Subcutaneous adipose tissue (tissue), 4 donors: ENCODE data around the gene WIPF1. TPM values are rescaled to one million over a fixed set of nuclear protein-coding genes. Genes with fewer than 3 reads are reported as not detected.

ENCODE experiments used
- small RNA-seq: library from RNA; depleted of rRNA; stranded (forward); fragments of <200 nt; gene quantifications from one replicate; pipeline ENCODE3, GENCODE V24; 2016
- total RNA-seq, 4 donors: library from RNA; depleted of rRNA; stranded (reverse); fragments of >200 nt; gene quantifications; one replicate each; pipeline ENCODE4 v1.1.0, GENCODE V29; 2016
- TF ChIP-seq, protein P1 (sequence below): fragments of 450-650 bp; IDR thresholded peaks from one replicate; pipeline ENCODE4 v1.5.1; 2016; ENCODE audit warnings: low read depth, mild to moderate bottlenecking, control low read depth, antibody characterized with exemption, moderate library complexity

The WIPF1 gene
- total RNA-seq, 4 donors from 2014 or later: 44.7 to 81.3 (median 57.2) TPM

DNA sequence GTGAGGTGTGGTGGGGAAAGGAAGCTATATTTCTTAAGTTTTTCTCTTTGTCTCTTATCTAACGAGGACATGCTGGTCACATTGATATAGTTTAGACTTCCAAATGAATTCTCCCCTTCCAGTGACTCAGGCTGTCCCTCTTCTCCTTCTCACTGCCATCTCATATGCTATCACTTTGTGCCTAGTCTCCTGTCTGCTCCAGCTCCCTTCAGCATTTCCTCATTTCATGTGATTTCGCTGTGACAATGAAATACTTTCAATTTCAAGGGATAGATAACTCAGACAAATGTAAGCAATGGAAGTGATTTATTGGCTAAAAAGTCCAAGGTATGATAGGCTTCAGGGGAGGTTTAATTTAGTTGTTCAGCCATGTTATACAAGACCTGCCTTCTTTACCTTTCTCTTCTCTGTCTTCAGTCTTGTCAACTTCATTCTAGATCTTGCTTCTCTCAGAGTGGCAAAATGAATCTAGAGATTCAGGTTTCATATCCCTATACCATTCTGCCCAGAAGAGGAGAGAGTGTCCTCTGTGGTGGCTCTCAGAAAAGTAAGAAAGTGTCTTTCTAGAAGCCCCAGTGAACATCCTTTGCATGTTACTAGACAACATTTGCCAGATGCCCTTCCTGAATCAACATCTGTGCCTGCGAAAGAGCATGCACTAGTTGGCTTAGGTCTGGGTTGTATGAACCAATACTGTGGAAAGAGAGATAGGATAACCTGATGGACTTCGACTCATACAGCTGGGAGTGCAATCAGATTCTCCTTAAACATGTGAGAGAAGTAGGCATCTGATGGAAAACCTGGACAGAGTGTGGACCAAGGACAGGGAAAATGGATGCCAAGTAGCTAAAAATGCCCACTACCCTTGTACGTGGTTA, 80.9 kb downstream of the WIPF1 start:
- TF ChIP-seq, protein P1, sequence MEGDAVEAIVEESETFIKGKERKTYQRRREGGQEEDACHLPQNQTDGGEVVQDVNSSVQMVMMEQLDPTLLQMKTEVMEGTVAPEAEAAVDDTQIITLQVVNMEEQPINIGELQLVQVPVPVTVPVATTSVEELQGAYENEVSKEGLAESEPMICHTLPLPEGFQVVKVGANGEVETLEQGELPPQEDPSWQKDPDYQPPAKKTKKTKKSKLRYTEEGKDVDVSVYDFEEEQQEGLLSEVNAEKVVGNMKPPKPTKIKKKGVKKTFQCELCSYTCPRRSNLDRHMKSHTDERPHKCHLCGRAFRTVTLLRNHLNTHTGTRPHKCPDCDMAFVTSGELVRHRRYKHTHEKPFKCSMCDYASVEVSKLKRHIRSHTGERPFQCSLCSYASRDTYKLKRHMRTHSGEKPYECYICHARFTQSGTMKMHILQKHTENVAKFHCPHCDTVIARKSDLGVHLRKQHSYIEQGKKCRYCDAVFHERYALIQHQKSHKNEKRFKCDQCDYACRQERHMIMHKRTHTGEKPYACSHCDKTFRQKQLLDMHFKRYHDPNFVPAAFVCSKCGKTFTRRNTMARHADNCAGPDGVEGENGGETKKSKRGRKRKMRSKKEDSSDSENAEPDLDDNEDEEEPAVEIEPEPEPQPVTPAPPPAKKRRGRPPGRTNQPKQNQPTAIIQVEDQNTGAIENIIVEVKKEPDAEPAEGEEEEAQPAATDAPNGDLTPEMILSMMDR: no peak

- TF ChIP-seq, protein P1: no peak
Observed at GRCh38 chr2:174512345-174512744, 85.3 kb downstream of the WIPF1 start.

GRCh38 chr2:174511580-174512260, 85.9 kb downstream of the WIPF1 start:
- TF ChIP-seq, protein P1: no peak

- TF ChIP-seq, protein P1: no peak
Observed at GRCh38 chr2:174510583-174511189, 86.9 kb downstream of the WIPF1 start.

Small RNA genes lying within 50 kb of the gene (small RNA-seq; reads per million reads assigned to genes)
- gene RNU6-5P: not detected

Other genes starting within 250 kb of the WIPF1 start
- gene SCRN3, start 202.1 kb downstream of the WIPF1 start, total RNA-seq: 10 to 100 TPM; 18.3 to 21.8 (median 21.2) TPM
- 10 to 100 TPM in 1 of 4 donors, 1 to 10 TPM in 3; 4.6 to 12.7 (median 6.0) TPM for gene GPR155, start 110.8 kb downstream of the WIPF1 start, total RNA-seq
- gene CHRNA1, start 166.7 kb upstream of the WIPF1 start, total RNA-seq: under 1 TPM in 2 of 4 donors, not detected in 2; 0.44 to 0.85 TPM